GF-D8 (cell line): ENCODE data around the gene SEPTIN5.

Experiments
- DNase-seq: peaks from one replicate; lab custom pipeline; 2025; lab: John Stamatoyannopoulos, UW

The SEPTIN5 gene

DNA sequence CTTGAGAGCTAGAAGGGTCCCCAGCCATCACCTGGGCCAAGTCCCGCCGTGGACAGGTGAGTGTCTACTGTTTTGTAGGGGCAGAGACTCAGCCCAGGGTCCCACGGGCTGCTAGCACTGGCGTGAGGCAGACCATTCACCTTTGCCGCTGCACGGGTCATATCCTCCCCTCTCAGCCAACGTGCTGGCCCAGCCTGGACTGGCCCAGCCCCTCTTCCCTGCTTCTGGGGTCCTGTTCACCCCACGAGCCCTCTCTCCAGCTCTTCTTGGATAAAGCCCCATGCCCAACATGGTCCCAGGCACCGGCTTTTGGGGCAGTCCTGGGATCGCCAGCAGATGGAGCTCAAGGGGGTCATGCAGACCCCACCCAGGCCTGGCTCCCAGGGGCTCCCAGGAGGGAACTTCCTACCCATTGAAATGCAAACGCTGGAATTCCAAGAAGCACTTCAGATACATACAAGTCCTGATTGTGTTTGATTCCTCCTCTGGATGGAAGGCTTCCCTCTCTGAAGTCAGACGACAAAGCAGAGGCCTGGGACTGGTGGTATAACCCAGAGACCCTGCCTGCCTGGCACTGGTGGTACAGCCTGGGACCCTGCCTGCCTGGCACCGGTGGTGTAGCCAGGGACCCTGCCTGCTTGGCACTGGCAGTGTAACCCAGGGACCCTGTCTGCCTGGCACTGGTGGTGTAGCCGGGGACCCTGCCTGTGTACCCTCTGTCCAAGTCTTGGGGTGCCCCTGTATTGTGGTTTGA, 8.9 kb upstream of the SEPTIN5 start:
- no peak for DNase-seq

DNA sequence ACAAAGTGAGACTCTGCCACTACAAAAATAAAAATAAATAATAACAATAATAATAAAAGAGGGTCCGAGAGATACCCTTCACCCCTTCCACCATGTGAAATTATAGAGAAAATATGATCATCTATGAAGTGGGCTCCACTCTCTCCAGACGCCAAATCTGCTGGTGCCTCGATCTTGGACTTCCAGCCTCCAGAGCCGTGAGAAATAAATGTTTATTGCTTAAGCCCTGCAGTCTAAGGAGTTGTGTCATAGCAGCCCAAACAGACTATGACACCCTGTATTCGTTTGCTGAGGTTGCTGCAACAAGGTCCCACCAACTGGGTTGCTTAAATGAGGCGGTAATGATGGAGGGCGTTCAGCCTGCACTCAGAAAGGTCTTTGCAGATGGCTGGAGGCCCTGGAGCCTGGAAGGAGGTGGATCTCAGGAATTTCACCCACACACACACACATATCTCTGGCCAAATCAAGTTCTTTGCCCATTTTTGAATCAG, 7.6 kb upstream of the SEPTIN5 start:
- no peak for DNase-seq

DNA sequence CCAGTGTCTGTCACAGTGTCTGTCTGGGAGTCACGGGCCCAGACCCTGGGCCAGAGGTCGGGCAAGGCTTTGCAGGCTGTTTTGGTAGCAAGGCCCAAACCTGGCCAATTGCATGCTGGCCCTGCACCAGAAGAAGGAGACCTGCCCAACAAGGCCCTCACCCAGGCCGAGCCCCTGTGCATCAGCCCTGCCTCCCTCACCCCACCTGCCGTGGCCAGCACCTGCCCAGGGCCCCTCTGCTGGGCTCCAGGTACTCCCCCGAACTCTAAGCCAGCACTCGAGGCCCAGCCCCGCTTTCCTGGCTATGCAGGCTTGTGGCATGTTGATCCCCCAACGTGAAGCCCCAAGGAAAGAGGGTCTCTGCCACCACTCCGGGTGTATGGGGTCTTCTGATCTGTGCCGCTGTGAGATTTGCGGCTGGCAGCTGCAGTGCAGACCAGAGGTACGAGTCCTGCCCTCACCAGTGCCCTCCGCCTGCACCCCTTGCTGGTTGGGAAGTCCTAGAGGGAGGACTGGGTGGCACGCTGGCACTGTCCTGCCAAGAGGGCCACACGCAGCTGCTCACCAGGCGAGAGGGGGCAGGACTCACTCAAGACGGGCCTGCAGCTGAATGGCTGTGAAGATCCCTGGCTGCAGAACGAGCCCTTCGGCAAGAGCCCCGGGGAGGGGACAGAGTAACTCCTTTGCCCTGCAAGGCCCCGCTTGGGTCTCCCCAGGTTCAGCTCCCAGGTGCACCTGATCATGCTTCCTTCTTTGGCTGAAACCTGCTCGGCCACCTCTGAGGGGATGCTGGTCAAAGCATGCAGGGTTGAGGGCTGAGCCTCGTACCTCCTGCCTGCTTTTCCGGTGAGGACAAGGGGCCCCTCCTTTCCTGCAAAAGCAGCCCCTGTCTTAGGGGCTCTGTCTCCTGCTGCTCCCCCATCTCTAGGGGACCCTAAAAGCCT, 6.7 kb upstream of the SEPTIN5 start:
- DNase-seq: no peak

DNA sequence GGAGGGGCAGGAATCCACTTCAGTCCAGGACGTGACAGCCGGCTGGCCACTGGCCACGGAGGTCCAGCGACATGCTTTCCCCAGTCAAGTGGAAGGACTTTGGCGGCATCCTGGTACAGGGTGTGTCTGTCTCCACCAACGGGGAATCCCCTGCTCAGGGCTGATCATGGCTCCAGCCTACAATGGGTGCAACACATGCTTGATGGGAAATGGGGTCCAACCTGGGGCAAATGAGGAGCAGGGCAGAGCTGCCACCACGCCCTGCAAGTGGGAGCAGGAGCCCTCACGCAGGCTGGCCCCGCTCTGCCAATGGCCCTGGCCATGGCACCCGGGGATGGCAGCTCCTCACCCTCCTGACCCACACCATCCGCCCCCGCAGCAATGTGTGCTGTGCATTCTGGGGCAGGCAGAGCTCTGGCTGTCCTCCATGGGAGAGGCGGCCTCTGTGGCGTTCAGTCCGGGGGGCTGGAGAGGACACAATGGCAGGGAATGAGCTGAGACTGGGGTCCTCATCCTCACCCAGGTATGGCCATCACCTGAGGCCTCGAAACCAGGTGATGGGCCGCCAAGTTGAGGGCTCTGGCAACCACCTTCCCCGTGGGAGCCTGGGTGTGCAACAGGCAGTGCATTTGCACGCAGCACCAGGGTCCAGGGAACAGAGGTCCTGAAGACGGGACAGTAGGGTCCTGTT, 5.8 kb upstream of the SEPTIN5 start:
- no peak for DNase-seq

DNA sequence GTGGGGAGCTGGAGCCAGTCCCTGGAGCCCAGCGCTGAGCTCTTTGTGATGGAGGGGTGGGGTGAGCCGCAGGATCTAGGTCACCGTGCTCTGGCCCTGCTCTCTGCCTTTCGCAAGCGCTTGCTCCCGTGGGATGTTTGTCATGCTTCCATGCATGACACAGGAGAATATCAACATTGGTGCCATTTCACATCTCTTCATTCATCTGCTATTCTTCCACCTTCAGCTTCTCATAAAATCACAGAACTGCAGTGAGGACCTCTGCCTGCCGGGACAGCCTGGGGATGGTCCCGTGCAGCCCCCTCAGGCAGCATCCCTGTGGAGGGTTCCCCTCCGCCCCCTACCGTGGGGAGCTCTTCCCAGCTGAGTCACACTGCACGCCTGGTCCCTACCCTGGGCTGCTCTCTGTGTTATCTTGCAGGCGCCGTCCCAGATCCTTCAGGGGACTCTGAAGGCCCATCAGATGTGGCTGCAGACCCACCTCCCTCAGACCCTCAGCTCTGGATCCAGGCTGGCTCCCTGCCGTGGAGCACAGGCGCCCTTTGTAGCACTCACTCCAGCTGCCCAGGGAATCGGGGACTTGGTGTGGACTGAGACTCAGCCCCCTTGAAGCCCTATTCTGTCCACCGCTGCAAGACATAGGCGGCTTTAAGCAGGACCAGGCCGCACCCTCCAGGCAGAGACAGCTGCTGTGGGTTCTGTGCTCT, 5.1 kb upstream of the SEPTIN5 start:
- no peak for DNase-seq

DNA sequence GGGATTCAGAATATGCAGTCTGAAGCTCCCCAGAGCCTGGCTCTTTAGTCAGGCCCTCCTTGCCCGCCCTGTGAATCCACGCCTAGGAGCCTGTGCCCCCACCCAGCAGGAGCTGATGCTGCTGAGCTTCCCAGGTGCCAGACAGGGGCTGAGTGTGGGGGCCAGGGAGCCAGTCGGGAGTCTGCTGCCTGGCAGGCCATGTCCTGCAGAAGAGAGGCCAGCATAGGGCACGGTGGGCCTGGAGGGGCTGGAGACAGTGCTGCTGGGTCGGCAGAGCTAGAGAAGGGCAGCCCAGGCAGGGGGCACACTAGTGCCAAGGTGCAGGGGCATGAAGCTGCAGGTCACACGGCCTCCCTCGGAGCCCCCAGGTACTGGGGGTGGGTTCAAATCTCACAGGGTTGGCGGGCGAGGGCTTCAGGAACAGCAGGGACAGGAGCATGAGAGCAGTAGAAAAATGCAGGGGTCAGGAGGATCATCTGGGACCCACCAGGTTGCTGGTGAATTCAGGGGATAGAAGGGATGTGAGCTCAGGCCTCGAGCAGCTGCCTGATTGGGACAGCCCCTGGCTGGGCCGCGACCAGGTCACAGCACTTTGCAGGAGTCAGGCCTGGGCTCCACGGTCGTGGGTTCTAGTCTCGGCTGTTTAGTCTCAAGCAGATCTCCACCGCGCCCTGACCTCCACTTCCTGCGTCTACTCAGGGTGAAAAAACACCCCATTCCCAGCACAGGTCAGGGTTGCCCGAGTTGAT, 4.1 kb upstream of the SEPTIN5 start:
- DNase-seq: no peak

DNA sequence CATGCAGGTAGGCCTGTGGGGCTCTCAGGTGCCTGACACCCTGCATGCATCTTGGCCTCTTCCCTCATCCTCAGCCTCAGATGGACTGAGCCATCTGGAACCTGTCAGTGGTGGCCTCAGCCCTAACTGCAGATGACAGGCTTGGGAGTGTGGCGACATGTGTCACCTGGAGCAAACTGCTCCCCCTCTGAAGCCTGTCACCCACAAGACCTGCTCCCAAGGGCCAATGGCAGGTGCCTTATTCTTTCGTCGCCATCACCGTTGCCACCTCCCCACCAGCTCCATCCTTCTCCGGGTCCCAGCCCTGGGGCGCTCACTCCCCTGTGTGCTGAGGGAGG, 3.6 kb upstream of the SEPTIN5 start:
- no peak for DNase-seq

DNA sequence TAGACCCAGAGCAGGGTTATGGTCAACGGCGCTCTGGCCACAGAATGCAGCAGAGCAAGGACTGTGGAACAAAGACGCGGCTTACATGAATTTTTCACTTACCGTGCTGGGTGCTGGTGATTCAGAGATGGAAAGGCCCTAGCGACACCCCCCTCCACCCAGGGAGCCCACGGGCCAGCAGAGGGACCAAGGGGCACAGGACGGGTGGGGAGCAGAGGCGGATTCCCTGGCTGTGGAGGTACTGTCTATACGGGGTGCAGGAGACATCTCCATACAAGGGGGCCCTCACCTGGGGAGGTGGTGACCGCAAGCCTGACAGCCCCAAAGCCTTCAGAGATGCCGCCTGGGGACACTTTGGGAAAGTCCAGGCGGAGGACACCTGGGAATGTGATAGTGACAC, 1.1 kb upstream of the SEPTIN5 start:
- no peak for DNase-seq

DNA sequence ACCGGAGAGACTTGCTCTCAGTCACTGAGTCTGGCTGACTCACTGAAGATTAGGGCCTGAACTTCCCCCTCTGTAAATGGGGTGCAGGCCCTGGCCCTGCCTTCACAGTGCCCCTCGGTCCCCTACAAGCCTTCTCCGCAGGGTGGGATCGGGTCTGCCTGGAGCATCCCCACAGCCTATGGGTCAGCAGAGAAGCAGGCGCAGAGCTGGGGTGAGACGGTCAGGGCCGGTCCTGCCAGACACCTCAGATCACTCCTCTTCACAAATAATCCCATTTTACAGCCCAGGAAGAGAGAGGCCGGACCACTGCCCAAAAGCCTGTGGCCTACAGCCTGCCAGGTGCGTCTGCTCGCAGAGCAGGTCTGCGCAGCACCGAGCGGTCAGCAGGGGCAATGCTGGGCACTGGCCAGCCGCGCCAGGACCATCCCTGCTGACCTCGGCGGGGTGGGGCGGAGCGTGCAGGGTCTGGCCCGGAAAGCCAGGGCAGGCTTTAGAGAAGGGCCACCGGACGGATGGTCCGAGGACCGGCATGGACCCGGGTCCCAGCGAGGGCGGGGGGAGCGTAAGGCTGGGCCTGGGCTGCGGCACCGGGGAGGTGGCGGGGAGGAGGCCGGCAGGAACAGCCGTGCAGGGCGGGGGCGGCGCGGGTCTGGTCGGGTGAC, 522 bp upstream of the SEPTIN5 start:
- no peak for DNase-seq

DNA sequence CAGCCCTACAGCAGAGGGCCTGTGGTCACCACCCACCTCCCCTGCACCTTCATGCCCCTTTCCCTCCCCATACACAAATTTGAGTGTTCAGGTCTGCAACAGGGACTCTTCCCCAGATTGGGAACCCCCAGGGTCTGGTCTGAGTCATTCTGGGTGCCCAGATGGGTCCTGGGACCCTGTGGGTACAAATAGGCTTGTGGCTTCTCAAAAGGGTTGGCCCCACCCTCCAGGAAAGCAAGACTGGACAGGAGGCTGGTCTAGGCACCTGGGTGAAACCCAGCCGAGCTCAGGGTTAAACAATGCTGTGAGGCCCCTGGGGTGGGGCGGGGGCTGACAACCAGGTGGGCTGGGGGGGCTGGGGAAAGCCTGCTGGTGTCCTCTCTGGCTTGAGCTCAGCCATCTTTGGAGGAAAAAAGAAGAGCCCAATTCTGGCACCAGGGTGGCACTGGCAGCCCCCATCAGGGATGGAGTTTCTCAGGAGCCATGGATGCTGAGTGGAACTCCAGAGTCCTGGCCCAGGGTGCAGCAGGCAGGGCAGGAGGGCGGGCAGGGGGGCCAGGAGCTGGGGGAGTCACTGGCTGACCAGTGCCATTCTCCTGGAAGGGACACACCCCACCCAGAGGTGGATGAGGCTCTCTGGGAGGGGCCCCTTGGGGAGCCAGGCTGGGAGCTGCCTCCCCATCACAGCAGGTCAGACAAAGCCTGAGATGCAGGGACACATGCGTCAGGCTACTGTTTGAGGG, 1.1 kb downstream of the SEPTIN5 start:
- DNase-seq: no peak

DNA sequence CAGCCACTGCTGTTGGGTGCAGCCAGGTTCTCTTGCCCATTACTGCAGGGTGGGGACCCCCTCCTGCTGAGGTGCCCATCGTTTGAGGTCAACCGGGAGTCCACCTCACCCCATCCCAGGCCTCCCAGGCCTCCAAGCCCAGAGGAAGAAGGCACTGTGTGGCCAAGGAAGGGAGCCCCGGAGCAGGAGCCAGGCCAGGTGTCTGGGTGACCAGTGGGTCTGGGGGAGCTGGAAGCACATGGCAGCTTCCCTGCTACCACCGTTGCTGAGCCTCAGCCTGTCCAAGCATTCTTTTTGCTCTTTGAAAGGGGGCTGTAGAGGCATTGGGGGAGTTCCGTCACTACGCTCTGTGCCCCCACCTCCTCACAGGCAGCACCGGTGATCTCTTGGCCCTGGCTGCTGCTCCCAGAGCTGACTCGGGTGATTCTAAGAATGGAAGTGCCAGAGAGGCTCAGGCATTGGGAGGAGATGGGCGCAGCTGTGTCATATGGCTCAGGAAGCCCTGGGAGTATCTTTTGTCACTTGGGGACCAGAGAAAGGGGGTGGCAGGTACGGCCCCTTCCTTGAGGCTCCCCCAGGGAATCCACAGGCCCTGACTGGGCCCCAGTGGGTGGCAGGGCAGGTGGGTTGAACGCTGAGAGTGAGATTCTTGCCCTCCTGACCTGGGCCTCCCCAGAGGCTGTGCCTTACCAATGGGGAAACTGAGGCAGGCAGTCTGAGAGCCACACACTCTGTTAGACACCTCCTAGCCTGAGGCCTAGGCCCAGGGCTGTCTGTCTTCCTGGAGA, 1.9 kb downstream of the SEPTIN5 start:
- no peak for DNase-seq

DNA sequence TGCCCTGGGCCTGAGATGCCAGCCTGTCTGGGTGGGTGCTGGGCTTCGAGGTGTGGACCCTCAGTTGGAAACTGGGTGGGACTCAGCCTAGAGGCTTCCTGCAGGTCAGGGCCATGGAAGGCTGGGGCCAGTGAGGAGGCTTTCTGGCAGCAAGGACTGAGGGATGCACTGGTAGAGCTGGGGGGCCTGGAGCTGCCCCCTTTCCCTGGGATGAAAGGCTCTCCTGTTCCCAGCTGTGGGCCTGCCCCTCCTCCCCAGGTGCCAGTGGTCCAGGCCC, 2.5 kb downstream of the SEPTIN5 start:
- no peak for DNase-seq

DNA sequence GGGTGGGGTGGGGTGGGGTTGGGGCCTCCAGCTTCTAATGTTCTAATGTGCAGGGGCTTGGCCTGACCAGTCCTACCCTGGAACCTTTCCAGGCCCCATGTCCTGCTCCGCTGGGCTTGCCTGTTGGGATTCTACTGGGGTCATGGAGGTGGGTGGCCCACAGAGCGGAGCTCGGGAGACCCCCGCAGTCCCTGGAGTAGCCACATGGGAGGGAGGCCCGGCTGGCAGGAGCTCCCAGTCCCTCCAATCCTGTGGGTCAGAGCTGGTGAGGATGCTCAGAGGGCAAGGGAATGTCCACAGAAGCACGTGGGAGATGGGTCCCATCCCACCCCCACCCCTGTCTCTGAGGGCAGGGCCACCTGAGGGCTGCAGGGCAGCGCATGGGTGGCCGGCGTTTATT, 2.9 kb downstream of the SEPTIN5 start:
- DNase-seq: no peak

DNA sequence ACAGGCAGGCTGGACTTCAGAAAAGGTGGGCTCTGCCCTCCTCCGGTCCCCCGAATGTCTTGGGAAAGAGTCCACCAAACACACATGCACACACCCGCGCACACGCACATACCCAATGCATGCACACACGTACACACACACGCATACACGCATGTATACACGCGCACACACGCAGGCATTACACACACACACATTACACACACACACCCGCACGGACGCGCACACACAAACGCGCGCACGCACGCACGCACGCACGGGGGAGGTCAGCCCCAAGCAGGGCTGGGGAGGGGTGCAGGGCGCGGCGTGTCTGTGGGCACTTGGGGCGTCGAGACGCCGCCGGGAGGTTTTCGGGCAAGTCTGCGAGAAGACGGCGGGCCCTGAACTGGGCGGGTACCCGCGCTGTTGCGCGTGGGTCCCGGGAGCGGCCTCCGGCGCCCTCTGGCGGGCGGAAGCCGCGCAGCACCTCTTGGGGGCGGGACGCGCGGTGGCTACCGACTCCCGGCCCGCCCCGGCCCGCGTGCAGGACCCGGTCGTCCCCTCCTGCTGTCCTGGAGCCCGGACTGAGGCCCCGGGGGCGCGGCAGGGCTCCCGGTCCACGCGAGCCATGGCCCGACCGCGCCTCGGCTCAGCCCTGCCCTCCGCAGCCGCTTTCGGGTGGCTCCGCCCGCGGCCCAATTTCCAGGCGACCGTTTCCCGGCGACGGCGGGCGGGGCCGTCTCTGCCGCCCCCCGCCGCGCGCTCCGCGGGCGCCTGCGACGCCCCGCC, 3.6 kb downstream of the SEPTIN5 start:
- peak; percentile 24 for DNase-seq

DNA sequence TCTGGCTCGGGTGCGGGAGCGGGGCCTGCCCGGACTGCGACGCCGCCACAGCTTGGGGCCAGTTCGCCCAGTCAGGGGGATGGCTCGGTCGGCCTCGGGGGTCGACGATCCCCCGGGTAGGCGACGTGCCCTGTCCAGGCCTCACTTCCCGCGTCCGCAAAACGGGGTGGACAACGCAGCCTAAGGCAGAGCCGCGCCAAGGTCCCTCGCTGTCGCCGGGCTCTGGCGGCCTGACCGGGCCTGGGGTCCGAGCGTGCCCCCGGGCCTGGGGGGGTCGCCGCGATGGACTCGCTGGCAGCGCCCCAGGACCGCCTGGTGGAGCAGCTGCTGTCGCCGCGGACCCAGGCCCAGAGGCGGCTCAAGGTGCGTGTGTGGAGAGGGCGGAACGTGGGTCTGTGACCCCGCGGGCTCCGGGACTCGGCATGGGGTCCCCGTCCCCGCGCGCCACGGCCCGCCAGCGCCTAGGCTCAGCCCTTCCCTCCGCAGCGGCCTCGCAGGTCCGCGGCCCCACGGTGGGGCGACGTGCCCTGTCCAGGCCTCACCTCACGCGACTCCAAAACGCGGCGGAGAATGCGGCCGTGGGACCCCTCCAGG, 4.2 kb downstream of the SEPTIN5 start:
- DNase-seq: no peak

DNA sequence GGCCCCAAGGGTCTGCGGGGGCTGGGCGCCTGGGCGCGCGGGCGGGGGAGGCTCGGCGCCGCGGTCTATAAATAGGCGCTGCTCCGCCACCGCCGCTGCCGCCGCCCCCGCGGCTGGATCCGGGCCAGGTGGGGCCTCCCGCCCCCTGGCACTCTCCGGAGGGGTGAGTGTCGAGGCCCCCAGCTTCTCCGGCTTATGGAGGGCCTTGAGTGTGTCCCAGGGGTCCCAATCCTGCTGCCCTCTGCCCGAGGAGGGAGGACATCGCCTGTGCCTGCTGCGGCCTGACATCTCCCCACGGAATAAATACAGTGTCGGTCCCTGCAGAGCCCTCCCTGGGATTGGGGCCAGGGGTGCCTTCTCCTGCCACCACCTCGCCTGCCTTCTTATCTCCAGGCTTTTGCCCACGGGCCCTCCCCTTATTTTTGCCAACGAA, 4.8 kb downstream of the SEPTIN5 start:
- no peak for DNase-seq

DNA sequence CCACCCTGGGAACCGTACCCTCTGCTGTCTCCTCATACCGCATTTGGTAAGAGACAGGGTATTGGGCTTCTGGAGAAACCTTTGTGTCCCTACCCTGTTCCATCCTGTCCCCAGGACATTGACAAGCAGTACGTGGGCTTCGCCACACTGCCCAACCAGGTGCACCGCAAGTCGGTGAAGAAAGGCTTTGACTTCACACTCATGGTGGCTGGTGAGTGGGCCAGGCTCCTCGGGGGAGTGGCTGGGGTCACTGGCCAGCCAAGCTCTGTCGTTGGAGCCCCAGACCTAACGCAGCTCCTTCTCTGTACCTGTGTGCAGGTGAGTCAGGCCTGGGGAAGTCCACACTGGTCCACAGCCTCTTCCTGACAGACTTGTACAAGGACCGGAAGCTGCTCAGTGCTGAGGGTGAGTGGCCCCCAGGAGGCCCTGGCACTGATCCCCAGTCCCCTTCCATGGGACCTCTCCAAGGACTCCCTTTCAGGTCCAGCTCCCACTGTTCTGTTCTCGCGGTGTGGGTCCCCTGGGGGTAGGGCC, 5.3 kb downstream of the SEPTIN5 start:
- DNase-seq: no peak
